ENCODE measurements around the gene DPM3. TPM values are rescaled to one million over a fixed set of nuclear protein-coding genes. Genes with fewer than 3 reads are reported as not detected.
A peak's percentile ranks its signal among the peaks of the same experiment; 100 is the strongest.

Gene DPM3
- total RNA-seq, 2 donors from 2014 or later: 29.4 to 40.6 TPM

GRCh38 chr1:155179112-155180031 is 39.0 kb upstream of the DPM3 start:
- no peaks in the 10 kb centered on the region for H3K27me3 Mint-ChIP-seq
- ATAC-seq (replicated peaks): no peak
- H3K9me3 Mint-ChIP-seq: no peaks in the 10 kb centered on the region
- no peak overlapping the region for H3K27ac Mint-ChIP-seq
- H3K36me3 Mint-ChIP-seq (ENCODE audit: low read depth): peaks cover 48% of the 10 kb centered on the region
- H3K4me1 Mint-ChIP-seq: peaks cover 13% of the 10 kb centered on the region
- H3K4me3 Mint-ChIP-seq: no peak overlapping the region

GRCh38 chr1:155178441-155179111 is 38.2 kb upstream of the DPM3 start:
- H3K4me1 Mint-ChIP-seq: peaks cover 18% of the 10 kb centered on the region
- no peaks in the 10 kb centered on the region for H3K27me3 Mint-ChIP-seq
- H3K36me3 Mint-ChIP-seq (ENCODE audit: low read depth): peaks cover 52% of the 10 kb centered on the region
- no peaks in the 10 kb centered on the region for H3K9me3 Mint-ChIP-seq
- no peak overlapping the region for H3K27ac Mint-ChIP-seq
- no peak for ATAC-seq (replicated peaks)
- no peak overlapping the region for H3K4me3 Mint-ChIP-seq

- Mint-ChIP-seq H3K27me3 (no peaks in the 10 kb centered on the region), H3K4me3 (no peak overlapping the region), H3K9me3 (no peaks in the 10 kb centered on the region), H3K36me3 (ENCODE audit: low read depth) (peaks cover 52% of the 10 kb centered on the region), H3K4me1 (peaks cover 19% of the 10 kb centered on the region), H3K27ac (peak overlapping the region; percentile 51)
- ATAC-seq (replicated peaks): no peak
Measured at GRCh38 chr1:155177918-155178281, 37.6 kb upstream of the DPM3 start.

- peak overlapping the region; percentile 51 for H3K27ac Mint-ChIP-seq
- H3K9me3 Mint-ChIP-seq: no peaks in the 10 kb centered on the region
- H3K27me3 Mint-ChIP-seq: no peaks in the 10 kb centered on the region
- no peak overlapping the region for H3K4me3 Mint-ChIP-seq
- peaks cover 49% of the 10 kb centered on the region for H3K36me3 Mint-ChIP-seq (ENCODE audit: low read depth)
- H3K4me1 Mint-ChIP-seq: peaks cover 19% of the 10 kb centered on the region
- ATAC-seq (replicated peaks): no peak
Measured at GRCh38 chr1:155177192-155177917, 37.0 kb upstream of the DPM3 start.

- H3K27me3 Mint-ChIP-seq: no peaks in the 10 kb centered on the region
- ATAC-seq (replicated peaks): peak; percentile 42
- peaks cover 55% of the 10 kb centered on the region for H3K36me3 Mint-ChIP-seq (ENCODE audit: low read depth)
- H3K9me3 Mint-ChIP-seq: no peaks in the 10 kb centered on the region
- H3K27ac Mint-ChIP-seq: peak overlapping the region; percentile 47
- peaks cover 24% of the 10 kb centered on the region for H3K4me1 Mint-ChIP-seq
- peak overlapping the region; percentile 100 for H3K4me3 Mint-ChIP-seq
Measured at GRCh38 chr1:155176544-155177071, 36.3 kb upstream of the DPM3 start.

GRCh38 chr1:155175927-155176371 is 35.6 kb upstream of the DPM3 start:
- Mint-ChIP-seq H3K4me1 (peaks cover 24% of the 10 kb centered on the region), H3K27ac (no peak overlapping the region), H3K9me3 (no peaks in the 10 kb centered on the region), H3K4me3 (peak overlapping the region; percentile 100), H3K36me3 (ENCODE audit: low read depth) (peaks cover 62% of the 10 kb centered on the region), H3K27me3 (no peaks in the 10 kb centered on the region)
- no peak for ATAC-seq (replicated peaks)

GRCh38 chr1:155175281-155175926 is 35.1 kb upstream of the DPM3 start:
- H3K27me3 Mint-ChIP-seq: no peaks in the 10 kb centered on the region
- peaks cover 24% of the 10 kb centered on the region for H3K4me1 Mint-ChIP-seq
- peak overlapping the region; percentile 100 for H3K27ac Mint-ChIP-seq
- ATAC-seq (replicated peaks): no peak
- H3K9me3 Mint-ChIP-seq: no peaks in the 10 kb centered on the region
- H3K36me3 Mint-ChIP-seq (ENCODE audit: low read depth): peaks cover 67% of the 10 kb centered on the region
- H3K4me3 Mint-ChIP-seq: peak overlapping the region; percentile 100

GRCh38 chr1:155174324-155175280 is 34.3 kb upstream of the DPM3 start:
- peak overlapping the region; percentile 100 for H3K27ac Mint-ChIP-seq
- H3K27me3 Mint-ChIP-seq: no peaks in the 10 kb centered on the region
- no peak for ATAC-seq (replicated peaks)
- H3K36me3 Mint-ChIP-seq (ENCODE audit: low read depth): peaks cover 70% of the 10 kb centered on the region
- peaks cover 24% of the 10 kb centered on the region for H3K4me1 Mint-ChIP-seq
- no peaks in the 10 kb centered on the region for H3K9me3 Mint-ChIP-seq
- H3K4me3 Mint-ChIP-seq: peak overlapping the region; percentile 100

GRCh38 chr1:155173478-155174323 is 33.4 kb upstream of the DPM3 start, which contains the start of gene TRIM46:
TSS of gene TRIM46 (plus strand) at chr1:155173849. CDS start at chr1:155173967, 118 bp downstream.
- H3K9me3 Mint-ChIP-seq: no peaks in the 10 kb centered on the region
- H3K4me1 Mint-ChIP-seq: peaks cover 24% of the 10 kb centered on the region
- peak; percentile 57 for ATAC-seq (replicated peaks)
- H3K27me3 Mint-ChIP-seq: no peaks in the 10 kb centered on the region
- peak within 1 kb of the TSS; percentile 100 for H3K4me3 Mint-ChIP-seq
- H3K27ac Mint-ChIP-seq: peak within 1 kb of the TSS; percentile 100
- peaks cover 68% of the 10 kb centered on the region for H3K36me3 Mint-ChIP-seq (ENCODE audit: low read depth)

GRCh38 chr1:155172732-155173477 is 32.6 kb upstream of the DPM3 start, which contains the start of gene KRTCAP2:
TSS of gene KRTCAP2 (minus strand) at chr1:155173304. CDS start at chr1:155173224, 80 bp downstream.
- no peaks in the 10 kb centered on the region for H3K9me3 Mint-ChIP-seq
- H3K4me1 Mint-ChIP-seq: peaks cover 25% of the 10 kb centered on the region
- ATAC-seq (replicated peaks): peak; percentile 85
- peaks cover 65% of the 10 kb centered on the region for H3K36me3 Mint-ChIP-seq (ENCODE audit: low read depth)
- H3K27me3 Mint-ChIP-seq: no peaks in the 10 kb centered on the region
- peak within 1 kb of the TSS; percentile 100 for H3K27ac Mint-ChIP-seq
- H3K4me3 Mint-ChIP-seq: peak within 1 kb of the TSS; percentile 100

- ATAC-seq (replicated peaks): peak; percentile 27
- peaks cover 57% of the 10 kb centered on the region for H3K36me3 Mint-ChIP-seq (ENCODE audit: low read depth)
- no peaks in the 10 kb centered on the region for H3K9me3 Mint-ChIP-seq
- no peaks in the 10 kb centered on the region for H3K27me3 Mint-ChIP-seq
- peak overlapping the region; percentile 100 for H3K4me3 Mint-ChIP-seq
- peaks cover 34% of the 10 kb centered on the region for H3K4me1 Mint-ChIP-seq
- peak overlapping the region; percentile 100 for H3K27ac Mint-ChIP-seq
Measured at GRCh38 chr1:155171836-155172731, 31.8 kb upstream of the DPM3 start.
